Uterus (tissue), 4 donors: Measurements from ENCODE around the gene VSNL1. TPM values are rescaled to one million over a fixed set of nuclear protein-coding genes. Genes with fewer than 3 reads are reported as not detected.

ENCODE experiments used
- DNase-seq, 2 donors: peaks; one replicate each; pipeline ENCODE4 v3.0.0-alpha.2; 2019 to 2020
- H3K27ac ChIP-seq, 2 donors: fragments of 200-600 bp; sonication (generic); 1 replicate in 1 of 2; 2 replicates in 1 of 2; pipeline ENCODE4 v1.5.1; 2016 to 2018
- H3K27me3 ChIP-seq, 2 donors: fragments of 200-600 bp; sonication (generic); one replicate each; pipeline ENCODE4 v1.5.1; 2018 to 2019; ENCODE audit warnings: control low read depth in 1 of 2
- H3K36me3 ChIP-seq, 2 donors: fragments of 200-600 bp; sonication (generic); one replicate each; pipeline ENCODE4 v1.5.1; 2019; ENCODE audit warnings: control low read depth in 1 of 2
- H3K4me1 ChIP-seq, 2 donors: fragments of 200-600 bp; sonication (generic); one replicate each; pipeline ENCODE4 v1.5.1; 2018 to 2019; ENCODE audit warnings: control low read depth in 1 of 2
- H3K4me3 ChIP-seq, 2 donors: fragments of 200-600 bp; sonication (generic); 1 replicate in 1 of 2; 2 replicates in 1 of 2; pipeline ENCODE4 v1.5.1; 2018 to 2019; ENCODE audit warnings: mild to moderate bottlenecking in 1 of 2
- H3K9me3 ChIP-seq, 2 donors: fragments of 200-600 bp; sonication (generic); one replicate each; pipeline ENCODE4 v1.5.1; 2019; ENCODE audit warnings: control low read depth in 1 of 2
- CTCF ChIP-seq, 4 experiments: fragments of 200-600 bp in 2 of 4; fragments of 450-650 bp in 2 of 4; sonication (generic) in 2 of 4; IDR thresholded peaks; one replicate each; pipeline ENCODE4 v1.5.1; 2016 to 2019; ENCODE audit warnings: antibody characterized with exemption in 4 of 4, mild to moderate bottlenecking in 2 of 4, moderate library complexity in 1 of 4
- POLR2A ChIP-seq, 2 donors: fragments of 450-650 bp; IDR thresholded peaks; one replicate each; pipeline ENCODE4 v1.6.1; 2016; ENCODE audit warnings: antibody characterized with exemption in 2 of 2, mild to moderate bottlenecking in 1 of 2, moderate library complexity in 1 of 2
- intact Hi-C: fragments of 100-400 bp; cut with DNase I; formaldehyde crosslinking; loops from one replicate; pipeline ENCODE4 v1.15.1; 2023; ENCODE audit warnings: low total_unique reads
- total RNA-seq, 4 donors: library from RNA; depleted of rRNA in 3 of 4; stranded (reverse); fragments of >200 nt in 3 of 4; gene quantifications; one replicate each; pipeline versions ENCODE4 v1.1.0 to v1.2.4, GENCODE V29; 2014 to 2023
- donor health status: DM: yes; HTN: yes; CAD: no.

Gene VSNL1
- total RNA-seq, 4 donors from 2014 or later, result 0.29 to 1.8 (median 0.61) TPM; not detected in 1

- no peak overlapping the region for H3K27ac ChIP-seq
- no peak for DNase-seq
- no peaks in the 10 kb centered on the region for H3K27me3 ChIP-seq
- intact Hi-C loops, result no loop called here
- H3K4me1 ChIP-seq, result no peaks in the 10 kb centered on the region
- H3K9me3 ChIP-seq, result no peaks in the 10 kb centered on the region
- TF ChIP-seq POLR2A (IDR thresholded peaks at IDR 0.05) (no peak), CTCF (IDR thresholded peaks at IDR 0.05) (no peak)
- H3K36me3 ChIP-seq, result no peaks in the 10 kb centered on the region
- no peak overlapping the region for H3K4me3 ChIP-seq
Measured at GRCh38 chr2:17658251-17658843, 117.9 kb downstream of the VSNL1 start.

GRCh38 chr2:17660219-17660618 lies 119.7 kb downstream of the VSNL1 start:
- intact Hi-C loops, result no loop called here
- no peak for DNase-seq
- Histone ChIP-seq H3K27me3 (no peaks in the 10 kb centered on the region), H3K4me1 (no peaks in the 10 kb centered on the region), H3K27ac (no peak overlapping the region), H3K4me3 (no peak overlapping the region), H3K36me3 (peaks cover 0 to 2% of the 10 kb centered on the region in 2 donors), H3K9me3 (no peaks in the 10 kb centered on the region)
- TF ChIP-seq POLR2A (IDR thresholded peaks at IDR 0.05) (no peak), CTCF (IDR thresholded peaks at IDR 0.05) (no peak)

GRCh38 chr2:17661460-17661859 lies 121.0 kb downstream of the VSNL1 start:
- H3K27ac ChIP-seq, result no peak overlapping the region
- no peak overlapping the region for H3K4me3 ChIP-seq
- peaks cover 0 to 5% of the 10 kb centered on the region in 2 donors for H3K36me3 ChIP-seq
- no peak for DNase-seq
- no peaks in the 10 kb centered on the region for H3K4me1 ChIP-seq
- intact Hi-C loops, result no loop called here
- no peaks in the 10 kb centered on the region for H3K27me3 ChIP-seq
- TF ChIP-seq POLR2A (IDR thresholded peaks at IDR 0.05) (no peak), CTCF (IDR thresholded peaks at IDR 0.05) (no peak)
- no peaks in the 10 kb centered on the region for H3K9me3 ChIP-seq

- Histone ChIP-seq H3K27me3 (no peaks in the 10 kb centered on the region), H3K36me3 (peaks cover 0 to 5% of the 10 kb centered on the region in 2 donors), H3K9me3 (no peaks in the 10 kb centered on the region), H3K4me3 (no peak overlapping the region), H3K4me1 (no peaks in the 10 kb centered on the region), H3K27ac (no peak overlapping the region)
- TF ChIP-seq POLR2A (IDR thresholded peaks at IDR 0.05) (no peak), CTCF (IDR thresholded peaks at IDR 0.05) (no peak)
- intact Hi-C loops, result no loop called here
- no peak for DNase-seq
Measured at GRCh38 chr2:17662723-17663122, 122.2 kb downstream of the VSNL1 start.

- intact Hi-C loops, result no loop called here
- Histone ChIP-seq H3K27me3 (no peaks in the 10 kb centered on the region), H3K4me3 (no peak overlapping the region), H3K36me3 (peaks cover 0 to 5% of the 10 kb centered on the region in 2 donors), H3K27ac (no peak overlapping the region), H3K4me1 (no peaks in the 10 kb centered on the region), H3K9me3 (no peaks in the 10 kb centered on the region)
- no peak for DNase-seq
- TF ChIP-seq CTCF (IDR thresholded peaks at IDR 0.05) (no peak), POLR2A (IDR thresholded peaks at IDR 0.05) (no peak)
Measured at GRCh38 chr2:17664534-17664933, 124.0 kb downstream of the VSNL1 start.
